Hematopoietic multipotent progenitor cell treated with erythropoietin and hydrocortisone succinate and interleukin-3 and kit ligand, for 15 days (in vitro differentiated cells): ENCODE data around the gene VPS13C.

Source experiments
- DNase-seq: peaks from one replicate; pipeline ENCODE4 v3.0.0-alpha.2; 2015; ENCODE audit warnings: low spot score

Gene VPS13C

DNA sequence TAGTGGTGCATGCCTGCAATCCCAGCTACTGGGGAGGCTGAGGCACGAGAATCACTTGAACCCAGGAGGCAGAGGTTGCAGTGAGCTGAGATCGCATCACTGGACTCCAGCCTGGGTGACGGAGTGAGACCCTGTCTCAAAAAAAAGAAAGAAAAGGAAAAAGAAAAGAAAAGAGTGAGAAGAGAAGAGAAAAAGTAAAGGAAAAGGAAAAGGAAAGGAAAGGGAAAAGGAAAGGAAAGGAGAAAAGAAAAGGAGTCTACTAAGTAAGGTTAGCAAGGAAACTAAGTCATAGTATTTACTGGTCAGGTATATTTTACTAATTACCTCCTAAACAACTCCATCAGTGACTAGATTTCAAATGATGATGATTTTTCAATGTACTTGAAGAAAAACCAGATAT lies 198.3 kb downstream of the VPS13C start:
- no peak for DNase-seq

DNA sequence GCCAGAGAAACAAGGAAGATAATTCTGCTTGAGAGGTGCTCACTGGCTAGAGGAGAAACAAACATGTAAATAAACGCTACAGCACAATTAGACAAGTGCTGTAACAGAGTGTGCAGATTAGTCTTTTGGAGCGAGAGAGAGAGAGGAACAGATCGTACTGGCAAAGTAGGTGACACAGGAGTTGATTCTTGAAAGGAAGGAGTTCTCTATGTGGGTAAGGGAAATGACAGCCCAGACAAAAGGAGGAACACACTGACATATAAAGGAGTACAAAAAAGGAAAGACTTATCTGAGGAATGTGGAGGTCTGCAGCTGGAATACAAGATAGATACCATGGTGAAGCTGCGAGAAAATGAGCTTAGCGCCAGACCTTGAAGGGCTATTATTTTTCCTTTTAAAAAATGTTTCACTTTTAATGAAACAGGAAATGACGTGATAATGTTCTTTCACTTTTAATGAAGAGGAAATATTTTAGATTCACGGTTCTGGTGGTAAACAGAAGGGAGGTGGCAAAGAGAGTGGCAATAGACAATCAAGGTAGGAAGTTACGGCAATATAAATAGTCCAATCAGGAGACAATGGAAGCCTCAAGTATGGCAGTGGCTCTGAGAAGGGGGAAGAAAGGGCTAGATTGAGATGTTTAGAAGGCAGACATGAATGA lies 202.9 kb downstream of the VPS13C start:
- DNase-seq = no peak

DNA sequence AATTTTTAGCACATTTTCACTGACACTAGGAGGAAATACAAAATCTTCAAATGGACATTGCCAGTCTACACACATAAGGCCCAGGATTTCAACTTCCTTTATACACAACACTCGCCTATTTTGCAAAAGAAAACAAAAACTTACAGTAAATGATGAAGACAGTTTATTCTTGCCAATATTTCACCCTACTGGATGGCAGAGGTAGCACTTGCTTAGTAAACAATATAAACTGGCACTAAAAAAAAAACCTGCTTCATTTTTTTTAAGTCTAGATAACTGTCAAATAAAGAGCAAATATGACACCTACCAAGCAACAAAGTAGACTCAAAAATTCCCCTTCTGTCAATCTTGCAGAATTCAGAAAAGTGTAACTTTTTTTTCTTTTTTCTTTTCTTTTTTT lies 204.0 kb downstream of the VPS13C start:
- no peak for DNase-seq

DNA sequence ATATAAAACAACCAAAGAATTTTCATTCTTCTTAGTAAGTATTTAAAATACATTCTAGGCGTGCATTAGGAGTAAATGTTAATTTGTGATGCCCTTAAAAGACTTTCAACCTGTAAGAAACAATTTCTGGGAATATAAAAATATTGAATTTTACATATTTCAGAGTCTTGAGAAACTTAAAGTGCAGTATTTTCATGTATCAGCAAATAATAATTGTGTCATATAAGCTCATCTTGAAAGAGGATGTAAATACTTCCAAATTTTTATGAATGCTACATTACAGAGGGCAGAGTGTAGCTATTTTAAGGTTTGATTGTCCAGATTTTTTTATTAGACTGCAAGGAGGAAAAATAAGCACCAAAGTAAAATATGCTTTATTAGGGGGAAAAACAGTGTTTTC lies 207.1 kb downstream of the VPS13C start:
- no peak for DNase-seq

DNA sequence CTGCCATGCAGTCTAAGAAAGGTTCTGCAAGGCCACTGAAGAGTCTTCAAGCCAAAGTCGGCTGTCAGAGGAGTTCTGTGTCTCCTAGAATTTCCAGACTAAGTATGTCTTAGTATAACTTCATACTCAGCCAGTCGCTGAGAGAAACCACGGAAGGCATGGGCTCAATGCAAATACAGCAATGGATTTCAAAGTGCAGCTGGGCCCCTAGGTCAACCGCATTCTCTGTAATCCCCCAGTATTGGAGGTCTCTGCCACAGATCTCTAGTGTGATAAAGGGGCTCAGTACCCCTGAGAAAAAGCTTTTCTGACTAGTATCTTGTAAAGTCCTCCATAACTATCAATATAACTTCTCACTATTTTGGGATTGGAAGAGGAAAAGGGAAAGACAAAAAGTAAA lies 208.3 kb downstream of the VPS13C start:
- DNase-seq = no peak

DNA sequence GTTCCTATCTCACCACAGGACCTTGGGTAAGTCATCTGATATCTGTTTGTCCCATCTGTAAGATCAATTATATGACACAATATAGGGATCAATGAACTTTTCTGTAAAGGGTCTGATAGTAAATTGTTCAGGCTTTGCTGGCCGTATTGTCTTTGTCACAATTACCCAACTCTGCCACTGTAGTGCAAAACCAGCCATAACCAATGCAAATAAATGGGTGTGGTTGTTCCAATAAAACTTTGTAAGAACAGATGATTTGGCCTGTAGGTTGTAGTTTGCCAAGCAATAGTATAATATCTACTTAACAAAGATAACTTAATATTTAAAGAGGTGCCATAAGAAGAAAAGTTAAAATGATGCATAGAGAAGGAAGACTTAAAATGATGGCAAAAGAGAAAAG lies 210.8 kb downstream of the VPS13C start:
- DNase-seq = no peak

DNA sequence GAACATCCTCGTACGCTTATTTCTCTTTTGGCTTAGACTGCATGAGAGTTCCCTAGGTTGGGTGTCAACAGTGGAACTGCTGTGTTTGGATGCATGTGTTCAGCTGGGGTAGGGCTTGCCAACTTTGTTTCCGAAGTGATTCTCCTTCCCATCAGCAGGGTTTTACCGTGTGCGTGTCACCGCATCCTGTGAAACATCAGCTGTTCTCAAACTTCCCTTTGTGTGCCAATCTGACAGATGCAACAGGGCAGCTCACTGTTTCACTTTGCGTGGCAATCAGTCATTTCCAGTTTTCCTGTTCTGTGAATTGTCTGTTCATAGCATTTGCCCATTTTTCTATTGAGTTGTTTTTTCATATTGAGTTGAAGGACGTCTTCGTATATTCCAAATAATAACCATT lies 218.8 kb downstream of the VPS13C start:
- no peak for DNase-seq

DNA sequence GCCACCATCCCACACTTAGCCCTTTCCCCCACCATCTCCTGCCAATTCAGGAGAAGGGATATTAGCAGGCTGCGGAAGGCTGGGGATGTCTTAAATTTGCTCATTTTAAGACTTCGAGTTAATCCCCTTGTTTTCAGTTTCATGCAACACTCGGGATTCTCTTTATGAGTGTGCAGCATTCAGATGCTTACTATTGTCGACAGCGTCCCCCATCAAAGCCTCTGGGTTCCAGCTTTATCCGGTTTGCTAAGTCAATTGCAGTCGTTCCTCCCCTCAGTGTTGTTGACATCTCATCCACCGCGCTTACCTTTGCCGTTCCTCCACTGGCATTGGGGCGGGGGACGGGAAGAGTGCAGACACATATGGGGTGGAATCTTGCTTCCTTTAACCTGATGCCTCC lies 220.2 kb downstream of the VPS13C start:
- DNase-seq = no peak

DNA sequence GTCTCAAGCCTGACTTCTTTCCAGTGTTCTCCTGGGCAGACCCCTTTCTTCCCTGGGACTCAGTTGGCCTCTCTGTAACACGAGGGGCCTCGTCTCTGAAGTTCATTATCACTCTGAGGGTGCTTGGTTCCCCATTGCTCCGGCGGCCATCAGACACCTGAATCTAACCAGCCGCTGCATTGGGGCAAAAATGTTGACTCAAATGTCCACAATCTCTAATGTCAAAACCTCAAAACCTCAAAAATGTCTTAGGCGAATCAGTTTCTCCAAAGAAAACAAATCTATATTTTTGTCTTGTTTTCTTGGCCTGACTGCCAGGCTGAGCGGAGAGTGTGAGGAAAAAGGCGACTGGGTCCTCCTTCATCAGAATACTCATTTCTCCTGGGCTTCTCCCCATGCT lies 220.7 kb downstream of the VPS13C start:
- no peak for DNase-seq

DNA sequence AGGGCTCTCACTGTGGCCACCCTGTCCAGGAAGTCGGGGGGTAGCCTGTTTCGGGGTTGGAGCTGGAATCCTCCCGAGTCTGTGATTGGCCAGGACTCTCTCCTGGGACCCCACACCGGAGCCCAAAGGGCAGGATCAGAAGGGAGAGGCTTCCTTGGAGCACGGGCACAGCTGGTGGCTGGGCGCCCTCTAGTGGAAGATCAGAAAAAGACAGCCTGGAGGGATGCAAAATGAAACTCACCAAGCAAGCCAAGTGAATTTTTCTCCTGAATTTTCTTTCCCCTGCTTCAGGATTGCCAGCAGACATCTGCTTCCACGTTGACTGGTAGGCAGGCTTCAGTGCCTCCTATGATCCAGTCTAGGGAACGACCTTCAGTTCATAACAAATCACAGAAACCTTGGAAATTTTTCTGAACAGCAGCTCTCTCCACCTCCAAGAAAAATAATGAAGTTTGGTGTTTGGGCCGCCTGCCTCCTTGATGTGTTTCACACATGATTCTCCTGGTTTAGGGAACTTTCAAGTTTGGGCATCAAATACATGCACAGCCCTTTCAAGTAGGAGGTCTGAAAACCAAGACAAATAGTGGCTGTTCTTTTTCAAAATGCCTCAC lies 224.6 kb downstream of the VPS13C start:
- DNase-seq = peak; percentile 50

DNA sequence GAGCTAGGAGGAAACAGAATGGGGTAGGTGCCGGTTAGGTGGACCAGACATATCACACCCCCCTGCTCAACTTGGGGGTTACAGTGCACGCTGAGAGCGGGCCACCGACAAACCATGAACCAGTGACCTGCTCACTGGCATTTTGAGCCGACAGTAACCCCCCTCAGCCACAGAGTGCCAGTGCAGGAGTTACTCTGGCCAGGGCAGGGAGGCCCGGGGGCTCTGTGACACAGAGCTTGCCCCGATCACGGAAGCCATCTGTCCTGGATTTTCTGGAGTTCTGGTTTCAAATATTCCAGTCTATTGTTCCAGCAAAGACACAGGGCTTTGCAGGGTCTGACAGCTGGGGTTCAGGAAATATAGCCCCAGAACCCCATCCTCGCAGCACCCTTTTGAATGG lies 225.2 kb downstream of the VPS13C start:
- no peak for DNase-seq

DNA sequence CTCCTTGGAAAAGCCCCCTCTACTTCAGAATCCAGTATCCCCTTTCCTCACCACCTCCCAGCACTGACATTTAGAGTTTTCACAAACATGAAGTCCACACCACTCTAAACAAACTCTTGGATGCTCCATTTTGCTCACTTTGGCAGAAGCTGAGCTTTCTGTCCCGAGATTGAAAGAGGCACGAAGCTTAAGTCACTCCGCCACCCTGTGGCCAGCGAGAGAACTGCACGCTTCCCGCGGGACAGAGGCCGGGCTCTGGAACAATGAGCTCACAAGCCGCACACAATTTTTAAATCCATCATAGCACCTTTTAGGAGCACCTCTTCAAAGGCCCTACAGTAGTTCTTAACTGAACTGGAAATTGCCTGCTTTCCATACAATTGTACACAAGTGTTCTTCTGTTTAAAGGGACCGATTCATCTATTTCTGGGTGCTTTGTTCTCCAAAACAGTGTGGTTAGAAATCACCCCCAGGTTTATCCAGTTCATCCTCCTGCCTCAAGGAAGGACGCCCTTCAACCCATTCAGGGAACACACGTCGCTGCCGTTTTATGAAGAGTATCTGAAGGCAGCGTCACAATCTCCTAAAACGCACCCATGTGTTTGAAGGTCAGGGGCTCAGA lies 226.1 kb downstream of the VPS13C start:
- peak; percentile 56 for DNase-seq

DNA sequence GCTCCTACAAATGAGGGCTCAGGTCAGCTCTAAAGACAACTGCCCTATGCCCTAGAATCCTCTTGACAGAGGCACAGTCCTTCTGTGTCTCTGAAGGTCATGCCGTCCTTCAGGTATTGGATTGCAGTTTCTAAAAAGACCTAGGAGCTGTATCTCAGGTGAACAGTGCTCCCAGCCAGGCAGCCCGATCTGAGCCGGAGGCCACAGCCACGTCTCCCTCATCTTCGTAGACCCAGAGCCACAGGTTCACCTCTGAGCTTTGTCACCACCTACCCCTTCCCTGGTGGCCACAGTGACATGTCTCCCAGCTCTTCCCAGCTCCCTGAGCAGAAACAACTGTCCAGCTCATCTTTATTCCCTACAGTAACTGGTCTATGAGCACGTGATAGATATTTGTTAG lies 228.0 kb downstream of the VPS13C start:
- DNase-seq = no peak

DNA sequence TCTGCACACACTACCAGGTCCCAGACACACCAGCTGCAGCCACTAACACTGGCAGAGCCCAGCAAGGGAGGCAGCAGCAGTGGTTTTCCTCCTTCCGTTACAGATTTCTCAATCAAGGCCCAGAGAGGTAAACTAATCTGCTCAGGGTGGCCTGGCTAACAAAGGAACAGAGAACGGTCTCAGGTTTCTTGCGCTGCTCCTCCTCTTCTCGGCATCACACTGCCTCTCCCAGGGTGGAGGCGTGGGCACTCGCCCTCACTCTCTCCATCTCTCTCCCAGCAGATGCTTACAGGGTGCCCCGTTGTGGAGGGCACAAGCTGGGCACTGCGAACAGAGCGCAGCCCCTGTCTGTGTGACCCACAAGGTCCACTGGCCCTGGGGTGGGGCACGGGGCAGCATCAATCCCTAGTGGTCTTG lies 228.7 kb downstream of the VPS13C start:
- DNase-seq = no peak

DNA sequence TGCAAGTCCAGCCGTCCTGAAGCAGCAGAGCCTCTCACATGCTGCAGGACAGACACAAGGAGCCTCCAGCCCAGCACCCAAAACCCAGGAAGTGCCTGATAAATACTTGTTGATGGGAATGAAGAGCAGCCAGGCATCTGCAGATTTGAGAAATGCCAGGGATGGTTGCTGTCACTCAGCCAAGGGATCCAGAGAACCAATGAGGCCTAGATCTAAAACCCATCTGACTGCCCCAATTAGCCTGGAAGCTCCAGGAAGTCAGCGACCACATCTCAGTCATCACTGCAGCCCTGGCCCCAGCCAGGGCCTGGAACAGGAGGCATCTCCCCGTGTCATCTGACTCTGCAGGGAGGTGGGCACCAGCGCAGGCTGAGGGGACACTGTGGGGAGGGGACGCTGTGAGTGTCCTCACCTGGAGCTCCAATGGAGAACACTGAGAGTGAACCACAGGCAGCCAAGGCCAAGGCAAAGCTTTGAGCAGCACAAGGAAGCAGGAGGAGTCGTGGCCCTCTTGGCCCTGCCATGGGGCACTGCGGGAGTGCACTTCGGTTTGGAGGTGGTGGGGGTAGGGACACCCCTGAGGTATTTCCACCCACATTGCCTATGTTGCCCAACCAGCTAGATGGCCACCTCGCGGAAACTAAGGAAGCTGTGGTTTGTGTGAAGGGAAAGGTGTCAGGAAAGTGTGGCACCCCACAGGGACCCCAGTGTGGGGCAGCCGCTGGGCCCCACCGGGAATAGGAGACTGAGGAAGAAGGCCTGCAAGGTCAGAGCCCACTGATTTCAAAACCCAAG lies 229.5 kb downstream of the VPS13C start:
- DNase-seq = no peak

DNA sequence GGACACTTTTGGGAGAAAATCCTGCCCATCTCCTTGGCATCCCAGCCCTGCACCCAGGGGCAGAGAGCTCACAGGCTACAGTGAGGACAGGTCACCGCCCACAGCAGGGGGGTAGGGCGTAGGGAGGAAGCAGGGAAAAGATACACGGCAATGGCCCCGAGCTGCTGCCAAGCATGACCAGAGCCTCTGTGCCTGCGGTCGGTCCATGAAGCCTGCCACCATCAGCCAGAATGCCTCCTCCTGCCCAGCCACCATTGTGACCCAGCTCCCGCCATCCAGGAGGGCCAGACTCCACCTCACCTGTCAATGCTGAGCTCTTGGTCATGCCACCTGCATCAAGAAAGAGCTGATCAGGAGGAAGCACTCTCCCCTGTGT lies 230.7 kb downstream of the VPS13C start:
- no peak for DNase-seq

DNA sequence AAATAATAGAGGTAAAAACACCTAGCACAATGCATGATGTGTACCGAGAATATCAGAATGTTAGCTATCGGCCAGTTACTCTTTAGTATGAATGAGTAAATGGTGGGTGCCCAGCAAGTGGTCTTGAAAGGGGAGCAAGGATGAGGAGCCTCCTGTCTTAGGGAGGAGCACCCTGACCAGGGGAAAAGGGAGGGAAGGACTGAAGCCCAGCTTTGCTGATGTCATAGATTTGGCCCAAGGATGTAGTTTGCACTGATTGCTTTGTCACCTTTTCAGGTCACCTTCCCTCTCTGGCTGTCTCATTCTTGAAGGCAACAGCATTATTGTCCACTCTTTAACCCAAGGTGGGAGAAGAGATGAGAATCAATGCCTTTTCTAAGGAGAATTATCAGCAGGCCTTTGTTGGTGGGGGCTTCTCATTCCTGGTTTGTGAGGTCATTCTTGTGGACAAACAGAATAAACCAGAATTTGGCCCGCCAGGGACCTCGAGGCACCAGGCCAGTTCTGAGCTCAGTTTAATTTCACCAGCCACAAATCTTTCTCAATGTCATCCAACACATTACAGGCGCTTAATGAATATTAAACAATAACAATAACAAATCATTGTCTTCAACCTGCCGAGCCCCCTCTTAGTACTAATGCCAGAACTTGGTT lies 231.3 kb downstream of the VPS13C start:
- no peak for DNase-seq

DNA sequence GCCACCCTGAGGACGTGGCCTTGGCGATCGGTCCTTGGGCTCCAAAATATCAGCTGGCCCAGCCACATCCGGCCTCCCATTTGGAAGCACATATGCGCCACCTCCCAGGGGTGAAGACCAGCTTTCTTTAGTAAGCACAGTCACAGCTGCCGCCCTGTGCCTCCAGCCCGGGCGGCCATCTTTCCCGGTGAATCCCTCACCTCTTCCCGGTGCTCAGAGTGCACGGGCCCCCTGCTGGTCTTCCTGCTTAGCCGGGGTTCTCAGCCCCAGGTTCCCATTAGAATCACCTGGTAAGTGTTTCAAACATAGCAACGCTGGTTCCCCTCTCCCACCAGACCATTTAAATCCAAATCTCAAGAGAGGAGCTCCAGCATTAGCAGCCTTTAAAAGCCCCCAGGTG lies 232.2 kb downstream of the VPS13C start:
- DNase-seq = no peak

DNA sequence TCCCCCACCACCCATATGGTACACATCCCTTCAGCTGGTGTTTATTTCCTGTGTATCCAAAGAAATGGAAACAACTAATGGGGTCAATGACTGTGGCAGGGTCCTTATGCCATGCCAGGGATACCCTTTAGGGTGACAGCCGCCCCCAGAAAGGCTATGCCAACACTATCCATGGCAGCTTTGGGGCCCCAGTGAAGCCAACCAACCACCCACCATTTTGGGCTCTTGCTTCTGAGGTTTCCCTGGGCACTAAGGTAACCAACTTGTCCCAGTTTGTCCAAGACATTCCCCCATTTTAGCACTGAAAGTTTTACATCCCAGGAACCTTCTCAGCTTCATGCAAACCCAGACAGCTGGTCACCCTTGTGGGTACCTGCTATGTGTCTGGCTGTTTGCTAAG lies 233.1 kb downstream of the VPS13C start:
- DNase-seq = no peak

DNA sequence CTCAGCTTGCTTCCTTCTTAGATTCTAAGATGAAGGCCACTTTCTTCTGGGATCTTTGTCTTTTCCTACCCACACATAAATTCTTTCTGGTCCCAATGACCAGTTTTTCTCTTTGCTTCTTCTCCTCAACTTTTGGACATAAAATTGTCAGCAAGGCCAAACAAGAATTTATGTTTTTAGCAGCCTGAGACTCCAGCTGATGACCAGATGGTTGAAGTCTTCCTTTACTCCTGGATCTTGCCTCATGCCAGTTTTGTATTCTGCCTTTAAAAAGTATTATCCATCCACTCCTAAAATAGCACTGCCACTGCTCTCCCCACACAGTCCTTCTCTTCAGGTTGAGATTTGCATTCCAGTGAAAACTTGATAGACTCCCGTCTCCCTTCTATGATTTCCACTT lies 236.0 kb downstream of the VPS13C start:
- DNase-seq = no peak

DNA sequence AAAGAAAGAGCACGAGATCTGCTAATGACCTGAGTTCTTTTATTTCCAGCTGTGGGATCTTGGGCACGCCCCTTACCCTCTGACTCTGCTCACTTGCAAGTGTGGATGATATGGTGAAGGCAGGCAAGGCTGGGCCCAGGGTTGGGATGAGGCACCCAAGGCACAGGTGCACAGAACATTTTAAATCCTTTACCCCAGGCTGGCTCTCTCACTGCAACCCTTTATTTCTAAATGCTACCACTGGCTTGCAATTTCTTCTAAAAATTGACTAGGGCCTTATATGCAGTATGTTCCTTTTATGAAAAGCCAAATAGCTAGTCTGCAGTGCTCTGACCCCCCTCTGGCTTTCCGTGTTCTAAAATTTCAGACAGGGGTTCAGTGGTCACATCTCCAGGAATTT lies 237.7 kb downstream of the VPS13C start:
- DNase-seq = no peak

DNA sequence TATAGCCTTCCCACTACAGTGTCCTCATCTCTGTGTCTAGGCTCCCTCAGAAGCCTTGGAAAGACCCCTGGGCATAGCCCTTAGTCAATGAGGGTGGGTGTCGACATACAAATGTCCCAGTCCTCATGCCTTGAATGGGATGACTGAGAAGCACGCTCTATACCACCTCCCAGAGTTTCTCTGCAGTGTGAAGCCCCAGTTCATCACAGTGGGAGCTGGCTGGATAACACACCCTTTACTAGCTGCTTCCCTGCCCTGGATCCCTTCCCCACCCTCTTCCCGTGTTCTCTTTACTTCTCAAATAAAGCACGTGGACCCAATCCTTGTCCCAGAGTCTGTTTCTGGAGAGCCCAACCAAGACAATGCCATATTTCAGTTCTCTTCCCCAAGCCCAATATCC lies 239.3 kb downstream of the VPS13C start:
- no peak for DNase-seq

DNA sequence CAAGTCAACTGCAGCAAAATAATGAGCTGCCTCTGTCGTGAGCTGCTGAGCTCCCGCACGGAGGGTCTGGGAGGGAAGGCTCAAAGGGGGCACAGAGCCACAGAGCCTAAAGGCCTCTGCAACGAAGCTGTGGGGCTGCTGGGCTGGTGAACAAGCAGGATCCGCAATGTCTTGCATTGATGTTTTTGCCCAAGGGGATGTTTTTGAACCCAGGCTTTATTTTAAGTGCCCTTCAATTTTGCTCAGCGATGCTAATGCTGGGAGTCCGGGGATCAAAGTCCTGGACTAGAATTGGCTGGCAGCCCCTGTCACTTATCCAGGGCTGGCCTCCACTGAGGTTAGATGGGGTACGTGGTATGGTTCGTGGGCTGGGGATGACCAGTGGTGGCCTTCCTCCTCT lies 240.0 kb downstream of the VPS13C start:
- DNase-seq = no peak
